Amygdala (tissue), 56 donors: Measurements from ENCODE around the gene PDCD4.

Source experiments
- DNase-seq, 56 donors: peaks; one replicate each; lab custom pipeline; 2025; lab: John Stamatoyannopoulos, UW

PDCD4 gene

GRCh38 chr10:110916554-110917346 lies 45.0 kb downstream of the PDCD4 start:
- peak in 2 of 56 donors; percentile 17 to 42 for DNase-seq

DNA sequence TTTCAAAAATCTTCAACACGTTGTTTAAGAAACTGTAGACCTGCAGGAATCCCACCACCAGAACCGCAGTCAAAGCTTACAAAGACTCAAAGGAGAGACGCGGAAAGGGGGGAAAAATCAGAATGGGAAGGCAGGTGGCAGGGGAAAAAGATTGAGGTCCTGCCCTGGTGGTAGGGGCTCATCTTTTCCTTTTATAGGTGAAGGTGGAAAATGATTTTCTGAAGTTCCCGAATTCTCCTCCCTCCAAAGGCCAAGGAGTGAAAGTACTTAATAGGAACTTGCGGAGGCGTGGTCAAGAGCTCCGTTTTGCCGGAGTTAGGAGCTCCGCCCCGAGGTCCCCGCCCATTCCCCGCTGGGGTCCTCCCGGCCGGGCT lies 46.5 kb downstream of the PDCD4 start:
- peak in 11 of 56 donors; percentile 42 to 87 (median 81) for DNase-seq

GRCh38 chr10:110918643-110919348 lies 47.1 kb downstream of the PDCD4 start, which contains the start of gene BBIP1:
BBIP1 (minus strand) TSS chr10:110919180; CDS start chr10:110918157, 1,023 bp downstream.
- DNase-seq, result peak in 49 of 56 donors; percentile 69 to 100 (median 84)

- peak in 44 of 56 donors; percentile 91 to 100 (median 99) for DNase-seq
Measured at GRCh38 chr10:110919349-110919931, 47.7 kb downstream of the PDCD4 start, which contains the start of gene SHOC2. SHOC2 (plus strand) TSS chr10:110919604; CDS start chr10:110964359, 44,755 bp downstream.

- DNase-seq, result peak in 18 of 56 donors; percentile 5 to 56 (median 28)
Measured at GRCh38 chr10:110919971-110920881, 48.5 kb downstream of the PDCD4 start.

GRCh38 chr10:110923856-110924493 lies 52.2 kb downstream of the PDCD4 start:
- no peak for DNase-seq

GRCh38 chr10:110927461-110927860 lies 55.7 kb downstream of the PDCD4 start:
- DNase-seq, result no peak

DNA sequence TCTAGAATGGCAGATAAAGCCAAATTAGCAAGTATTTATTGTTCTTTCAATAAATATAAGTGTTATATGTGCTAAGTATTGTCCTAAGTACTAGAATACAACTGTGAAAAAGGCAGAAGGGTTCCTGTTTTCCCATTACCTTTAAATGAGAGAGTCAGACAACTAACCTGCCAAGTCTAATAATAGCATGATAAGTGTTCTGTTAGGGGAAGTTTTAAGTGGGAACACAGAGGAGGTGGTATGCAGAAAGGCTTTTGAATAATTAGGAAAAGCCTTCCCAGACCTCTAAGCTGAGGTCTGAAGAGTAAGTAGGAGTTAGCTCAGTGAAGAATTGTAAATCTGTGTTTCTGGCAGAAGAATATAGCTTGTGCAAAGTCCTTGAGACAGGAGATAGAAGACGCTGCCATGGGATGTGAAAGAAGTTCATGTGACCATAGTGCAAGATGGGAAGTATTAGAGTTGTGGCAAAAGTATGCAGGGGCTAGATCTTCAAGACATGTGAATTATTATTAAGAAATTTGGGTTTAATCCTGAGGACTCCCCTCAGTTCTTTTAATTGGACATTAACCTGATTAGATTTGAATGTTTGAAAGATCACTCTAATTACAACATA lies 60.1 kb downstream of the PDCD4 start:
- no peak for DNase-seq

- DNase-seq, result no peak
Measured at GRCh38 chr10:110932505-110933180, 60.9 kb downstream of the PDCD4 start.

- DNase-seq, result no peak
Measured at GRCh38 chr10:110936757-110937156, 65.0 kb downstream of the PDCD4 start.

DNA sequence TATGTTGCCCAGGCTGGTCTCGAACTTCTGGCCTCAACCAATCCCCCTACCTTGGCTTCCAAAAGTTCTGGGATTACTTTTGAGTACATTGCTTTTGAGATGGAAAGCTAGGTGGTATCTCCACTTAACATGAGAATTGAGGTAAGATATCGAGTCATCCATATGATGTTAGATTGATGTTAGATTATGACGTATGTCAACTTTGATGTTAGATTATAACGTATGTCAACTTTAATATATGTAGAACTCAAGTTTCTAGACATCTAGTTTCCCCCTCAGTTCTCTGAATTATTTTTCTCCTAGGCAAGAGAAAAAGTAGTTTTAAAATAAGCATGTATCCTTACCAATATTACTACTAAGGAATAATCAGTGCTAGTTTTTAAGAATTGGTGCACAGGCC lies 67.7 kb downstream of the PDCD4 start:
- no peak for DNase-seq

GRCh38 chr10:110944792-110945396 lies 73.2 kb downstream of the PDCD4 start:
- no peak for DNase-seq

- DNase-seq, result no peak
Measured at GRCh38 chr10:110946496-110946895, 74.8 kb downstream of the PDCD4 start.

DNA sequence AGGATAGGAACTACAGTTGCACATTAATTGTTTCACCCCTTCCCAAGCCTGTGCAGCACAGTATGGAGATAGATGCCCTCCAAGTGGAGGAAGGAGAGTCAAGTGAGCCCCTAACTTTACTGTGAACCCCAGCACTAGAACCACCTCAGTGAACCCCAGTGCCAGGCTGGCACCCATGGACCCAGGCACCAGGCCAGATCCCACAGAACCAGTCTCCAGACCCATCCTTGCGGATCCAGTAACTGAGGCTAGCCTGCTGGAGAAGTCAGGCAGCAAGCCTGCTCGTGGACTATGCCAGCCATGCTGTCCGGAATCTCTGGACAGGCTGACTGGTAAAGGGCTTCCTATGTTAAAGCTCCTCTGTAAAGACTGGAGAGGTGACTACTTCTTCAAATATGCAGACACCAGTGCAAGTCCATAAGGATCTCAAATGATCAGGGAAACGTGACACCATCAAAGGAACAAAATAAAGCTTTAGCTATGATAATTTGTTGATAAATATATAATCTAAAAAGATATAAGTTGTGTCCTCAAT lies 75.4 kb downstream of the PDCD4 start:
- DNase-seq, result no peak
